Spleen (tissue), 11 donors: Measurements from ENCODE around the gene TSHZ2. TPM values are rescaled to one million over a fixed set of nuclear protein-coding genes. Genes with fewer than 3 reads are reported as not detected.

Source experiments
- DNase-seq: peaks from one replicate; pipeline ENCODE4 v3.0.0-alpha.2; 2020
- H3K27ac ChIP-seq, 8 donors: fragments of 200-600 bp; sonication (generic) in 7 of 8; 1 replicate in 4 of 8; 2 replicates in 4 of 8; pipeline versions ENCODE4 v1.5.0 to v1.8.0; 2016 to 2021; ENCODE audit warnings: inconsistent platforms in 4 of 8, mild to moderate bottlenecking in 4 of 8, moderate library complexity in 1 of 8
- H3K27me3 ChIP-seq, 7 donors: fragments of 200-600 bp; sonication (generic) in 6 of 7; replicated peaks in 1 of 7; 1 replicate in 4 of 7; 2 replicates in 3 of 7; pipeline versions ENCODE4 v1.5.0 to v1.8.0; 2016 to 2021; ENCODE audit warnings: inconsistent platforms in 3 of 7, mild to moderate bottlenecking in 1 of 7
- H3K36me3 ChIP-seq, 6 donors: fragments of 200-600 bp; sonication (generic) in 5 of 6; 1 replicate in 4 of 6; 2 replicates in 2 of 6; pipeline versions ENCODE4 v1.5.0 to v1.8.0; 2016 to 2021; ENCODE audit warnings: inconsistent platforms in 2 of 6
- H3K4me1 ChIP-seq, 6 donors: fragments of 200-600 bp; sonication (generic) in 5 of 6; 1 replicate in 3 of 6; 2 replicates in 3 of 6; pipeline versions ENCODE4 v1.5.0 to v1.8.0; 2016 to 2021; ENCODE audit warnings: inconsistent platforms in 3 of 6
- H3K4me3 ChIP-seq, 8 donors: fragments of 200-600 bp; sonication (generic) in 7 of 8; 1 replicate in 4 of 8; 2 replicates in 4 of 8; pipeline versions ENCODE4 v1.5.0 to v1.8.0; 2016 to 2021; ENCODE audit warnings: inconsistent platforms in 4 of 8, mild to moderate bottlenecking in 4 of 8, moderate library complexity in 2 of 8
- H3K9me3 ChIP-seq, 8 donors: fragments of 200-600 bp; sonication (generic) in 7 of 8; 1 replicate in 4 of 8; 2 replicates in 4 of 8; pipeline versions ENCODE4 v1.5.0 to v1.8.0; 2016 to 2021; ENCODE audit warnings: inconsistent platforms in 4 of 8
- CTCF ChIP-seq, 11 experiments: fragments of 200-600 bp in 7 of 11; fragments of 450-650 bp in 4 of 11; sonication (generic) in 4 of 11; IDR thresholded peaks in 8 of 11; conservative IDR thresholded peaks in 3 of 11; 1 replicate in 7 of 11; 2 replicates in 4 of 11; pipeline versions ENCODE4 v1.4.0 to v1.8.0; 2016 to 2021; ENCODE audit warnings: antibody characterized with exemption in 11 of 11, inconsistent platforms in 4 of 11, mild to moderate bottlenecking in 1 of 11
- POLR2A ChIP-seq, 3 donors: fragments of 450-650 bp; IDR thresholded peaks; one replicate each; pipeline ENCODE4 v1.5.1; 2017; ENCODE audit warnings: antibody characterized with exemption in 3 of 3, mild to moderate bottlenecking in 1 of 3
- POLR2AphosphoS5 ChIP-seq, 3 donors: sonication (generic); formaldehyde crosslinking; IDR thresholded peaks; one replicate each; pipeline ENCODE4 v1.5.1; 2017; ENCODE audit warnings: antibody characterized with exemption in 3 of 3
- WGBS, 5 donors: extraction: QIAGEN DNeasy Blood & Tissue Kit in 3 of 5; methylation state at CpG; one replicate each; pipeline versions ENCODE4 v1.1.5 to v1.1.7; 2013 to 2018; 5-methylcytosine and 5-hydroxymethylcytosine counted together
- intact Hi-C: fragments of 100-400 bp; cut with DNase I; formaldehyde crosslinking; loops from one replicate; pipeline ENCODE4 v1.15.0; 2023; ENCODE audit warnings: low total_unique reads
- polyA plus RNA-seq, 3 donors: library from polyadenylated mRNA; stranded (reverse); fragments of 200-250 nt; gene quantifications; one replicate each; pipeline ENCODE4 v1.2.1, GENCODE V29; 2013
- total RNA-seq, 7 donors: library from RNA; depleted of rRNA in 3 of 7; stranded (reverse); fragments of >200 nt in 3 of 7; fragmentation: NEBNext Ultra II Directional in 4 of 7; extraction: Animal tissue kit (Norgen Biotek cat#: 25700) in 4 of 7; gene quantifications; one replicate each; pipeline versions ENCODE4 v1.1.0 to v1.2.1, GENCODE V29; 2016 to 2021
- donor health status: healthy with polysubstance abuse.
- donor health status: DM: no; HTN: no; CAD: no; lungs with moderate emphysema.
- donor health status: DM: no; HTN: no; CAD: no.
- donor health status: Bipolar disorder and iron deficiency.
- donor health status: healthy.
- donor health status: DM: no; HTN: no; CAD: no.
- donor health status: DM: yes; HTN: yes; CAD: no.

The TSHZ2 gene
- total and polyA plus RNA-seq, 10 donors, result 0.86 to 19.2 (median 15.7) TPM

DNA sequence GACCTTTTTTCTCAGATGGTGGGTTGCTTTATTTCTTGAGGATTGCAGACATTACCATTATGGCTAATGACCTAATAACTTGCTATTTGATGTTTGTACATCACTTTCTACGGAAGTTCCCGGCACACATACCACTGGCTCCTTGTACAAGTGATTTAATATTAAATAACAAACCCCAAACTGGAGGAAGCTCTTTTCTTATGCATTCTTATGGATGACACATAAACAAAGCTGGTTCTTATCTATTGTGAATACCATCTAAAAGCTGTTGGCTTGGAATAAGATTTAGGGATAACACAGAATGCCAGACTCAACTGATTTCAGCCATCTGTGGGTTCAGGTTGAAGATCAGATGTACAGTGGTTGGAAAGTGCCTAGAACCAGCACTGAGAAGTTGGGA, 272.6 kb downstream of the TSHZ2 start:
- Histone ChIP-seq H3K27me3 (peaks cover 0 to 6% (median 0%) of the 10 kb centered on the region in 7 donors), H3K36me3 (no peaks in the 10 kb centered on the region), H3K27ac (no peak overlapping the region), H3K9me3 (no peaks in the 10 kb centered on the region), H3K4me1 (no peaks in the 10 kb centered on the region), H3K4me3 (no peak overlapping the region)
- TF ChIP-seq CTCF (IDR thresholded peaks at IDR 0.05 in 8 of 11, conservative IDR thresholded peaks at IDR 0.05 in 3 of 11) (no peak), POLR2AphosphoS5 (IDR thresholded peaks at IDR 0.05) (no peak), POLR2A (IDR thresholded peaks at IDR 0.05) (no peak)
- DNase-seq, result no peak
- intact Hi-C loops, result no loop called here
- WGBS, 5 donors, result 83 to 96% (median 92%) methylated on average over 2 of the region's 2 CpGs

DNA sequence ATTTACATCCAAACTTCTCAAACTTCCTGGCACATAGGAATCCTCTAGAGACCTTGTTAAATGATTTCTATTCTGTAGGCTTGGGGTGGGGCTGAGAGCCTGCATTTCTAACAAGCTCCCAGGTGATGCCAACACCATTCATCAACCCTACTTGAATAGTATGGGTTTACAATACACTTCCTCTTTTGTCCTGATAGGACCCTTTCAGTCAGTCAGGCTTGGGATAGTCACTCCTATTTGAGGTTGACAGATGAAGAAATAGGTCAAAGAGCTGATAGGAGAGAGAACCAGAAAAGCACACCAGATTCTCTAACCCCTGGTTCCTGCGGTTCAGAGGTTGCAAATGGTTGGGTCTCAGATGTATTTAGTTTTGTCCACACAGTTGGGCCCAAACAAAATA, 273.4 kb downstream of the TSHZ2 start:
- intact Hi-C loops, result no loop called here
- WGBS, 5 donors, result 81 to 100% (median 94%) methylated on average over 1 of the region's 1 CpG

DNA sequence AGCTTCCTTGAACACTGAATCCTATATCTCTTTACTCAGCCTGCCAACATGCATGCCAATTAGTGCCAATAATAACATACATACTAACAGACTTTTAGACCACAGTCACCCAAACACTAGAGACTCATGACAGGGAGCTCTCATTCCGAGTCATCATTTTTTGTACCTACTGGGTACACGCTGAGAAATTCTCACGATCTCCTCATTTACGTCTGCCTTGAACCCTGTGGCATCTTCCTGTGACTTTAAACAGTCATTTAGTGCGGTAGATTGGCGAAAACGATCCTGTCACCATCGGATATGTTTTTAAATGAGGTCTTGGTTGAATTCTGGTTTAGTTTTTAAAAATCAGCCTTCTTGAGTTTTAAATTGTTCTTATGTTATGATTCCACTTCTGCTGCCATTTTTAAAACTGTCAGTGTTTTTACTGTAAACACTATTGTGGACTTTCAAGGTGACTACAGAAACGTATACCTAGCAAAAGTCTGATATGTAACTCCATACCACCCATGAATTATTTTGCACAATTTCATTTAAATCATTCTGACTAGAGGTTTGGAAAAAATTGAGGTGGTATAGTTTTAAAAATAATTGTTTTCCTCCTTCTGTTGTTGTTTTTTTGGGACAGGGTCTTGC, 275.4 kb downstream of the TSHZ2 start:
- intact Hi-C loops, result no loop called here
- 81 to 87% (median 85%) methylated on average over 9 of the region's 9 CpGs for WGBS, 5 donors
- Histone ChIP-seq H3K4me3 (no peak overlapping the region), H3K4me1 (no peaks in the 10 kb centered on the region), H3K36me3 (no peaks in the 10 kb centered on the region), H3K27ac (no peak overlapping the region), H3K9me3 (no peaks in the 10 kb centered on the region), H3K27me3 (peaks cover 0 to 9% (median 0%) of the 10 kb centered on the region in 7 donors)
- no peak for DNase-seq
- TF ChIP-seq CTCF (IDR thresholded peaks at IDR 0.05 in 8 of 11, conservative IDR thresholded peaks at IDR 0.05 in 3 of 11) (no peak), POLR2AphosphoS5 (IDR thresholded peaks at IDR 0.05) (no peak), POLR2A (IDR thresholded peaks at IDR 0.05) (no peak)

More for the DNA sequence above, 273.4 kb downstream of the TSHZ2 start:
- no peaks in the 10 kb centered on the region for H3K36me3 ChIP-seq
- H3K4me3 ChIP-seq, result no peak overlapping the region
- no peaks in the 10 kb centered on the region for H3K9me3 ChIP-seq
- H3K27me3 ChIP-seq, result peaks cover 0 to 9% (median 0%) of the 10 kb centered on the region in 7 donors
- DNase-seq, result no peak
- no peak for TF ChIP-seq CTCF (IDR thresholded peaks at IDR 0.05 in 8 of 11, conservative IDR thresholded peaks at IDR 0.05 in 3 of 11)
- no peak for TF ChIP-seq POLR2A (IDR thresholded peaks at IDR 0.05)
- no peak for TF ChIP-seq POLR2AphosphoS5 (IDR thresholded peaks at IDR 0.05)
- no peaks in the 10 kb centered on the region for H3K4me1 ChIP-seq
- H3K27ac ChIP-seq, result no peak overlapping the region

DNA sequence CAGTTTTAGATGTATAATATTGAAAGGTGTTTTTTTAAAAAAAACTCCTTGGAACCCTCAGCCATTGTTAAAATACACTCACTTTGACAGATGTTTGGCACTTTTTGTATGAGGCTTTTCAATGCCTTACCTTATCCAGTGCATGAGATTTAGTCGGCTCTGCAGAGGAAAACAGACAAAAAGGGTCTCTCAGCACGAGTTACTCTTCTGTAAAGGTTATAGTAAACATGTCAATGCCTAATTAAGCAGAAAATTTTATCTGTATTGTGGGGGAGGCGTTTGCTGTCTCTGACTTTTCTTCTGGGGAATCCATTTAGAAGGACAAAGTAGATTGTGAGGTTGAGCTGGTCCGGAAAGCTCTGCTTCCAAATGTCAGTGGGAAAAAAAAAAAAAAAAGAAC, 278.3 kb downstream of the TSHZ2 start:
- TF ChIP-seq POLR2AphosphoS5 (IDR thresholded peaks at IDR 0.05) (no peak), CTCF (IDR thresholded peaks at IDR 0.05 in 8 of 11, conservative IDR thresholded peaks at IDR 0.05 in 3 of 11) (no peak), POLR2A (IDR thresholded peaks at IDR 0.05) (no peak)
- WGBS, 5 donors, result 73 to 77% (median 75%) methylated on average over 4 of the region's 4 CpGs
- no peak for DNase-seq
- peaks cover 0 to 11% (median 0%) of the 10 kb centered on the region in 6 donors for H3K36me3 ChIP-seq
- H3K27ac ChIP-seq, result no peak overlapping the region
- H3K9me3 ChIP-seq, result no peaks in the 10 kb centered on the region
- H3K4me3 ChIP-seq, result no peak overlapping the region
- H3K4me1 ChIP-seq, result no peaks in the 10 kb centered on the region
- intact Hi-C loops, result no loop called here
- H3K27me3 ChIP-seq, result peaks cover 0 to 3% (median 0%) of the 10 kb centered on the region in 7 donors
